Measurements from ENCODE around the gene INS. TPM values are rescaled to one million over a fixed set of nuclear protein-coding genes. Genes with fewer than 3 reads are reported as not detected.

INS gene
- total RNA-seq, 2 donors from 2014 or later, result not detected

DNA sequence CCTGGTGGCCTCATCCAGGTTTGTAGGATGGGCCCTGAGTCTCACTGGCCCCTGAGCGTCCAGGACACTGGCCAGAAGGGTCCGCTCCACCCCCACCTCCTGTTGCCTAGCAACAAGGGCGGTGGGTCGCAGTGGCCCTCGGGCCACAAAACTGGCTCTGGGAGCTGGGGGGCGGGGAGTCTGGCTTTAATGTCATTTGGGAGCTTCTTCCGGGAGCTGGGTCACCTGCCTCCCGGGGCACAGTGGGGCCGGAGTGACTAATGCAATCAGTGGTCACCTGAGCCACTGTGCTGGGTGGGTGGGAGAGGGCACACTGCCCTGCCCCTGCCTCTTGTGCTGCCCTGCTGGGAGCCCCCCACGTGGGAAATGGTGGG, 8.0 kb upstream of the INS start:
- no peak overlapping the region for H3K27ac Mint-ChIP-seq
- 78% methylated on average over 10 of the region's 10 CpGs; no CpG with 5 or more reads in 1 of the 2 experiments for WGBS, 2 experiments (ENCODE audit: insufficient coverage in 1 of 2, insufficient read length in 1 of 2)

GRCh38 chr11:2168286-2169004, 7.4 kb upstream of the INS start:
- WGBS, 2 experiments (ENCODE audit: insufficient coverage in 1 of 2, insufficient read length in 1 of 2), result 90 to 94% methylated on average over 17 to 33 of the region's 33 CpGs
- no peak for TF ChIP-seq CTCF (conservative IDR thresholded peaks at IDR 0.05)
- no peak for DNase-seq
- Mint-ChIP-seq H3K4me1 (no peaks in the 10 kb centered on the region), H3K9me3 (no peaks in the 10 kb centered on the region), H3K27me3 (ENCODE audit: insufficient read depth) (peaks cover 3% of the 10 kb centered on the region), H3K27ac (no peak overlapping the region), H3K4me3 (no peak overlapping the region), H3K36me3 (ENCODE audit: low read depth) (no peaks in the 10 kb centered on the region)
- H3K9ac ChIP-seq (ENCODE audit: extremely low read depth, low read length, poor library complexity, severe bottlenecking), result no peak overlapping the region
- H3K27me3 ChIP-seq (ENCODE audit: control insufficient read depth, insufficient read depth, low read length, poor library complexity, severe bottlenecking), result no peaks in the 10 kb centered on the region
- H3K9me3 ChIP-seq (ENCODE audit: control insufficient read depth, low read length), result no peaks in the 10 kb centered on the region
- H3K27ac ChIP-seq (ENCODE audit: low read depth, low read length), result no peak overlapping the region
- H3K4me3 ChIP-seq (ENCODE audit: low read length), result no peak overlapping the region
- H3K36me3 ChIP-seq (ENCODE audit: control insufficient read depth, insufficient read depth, low read length), result no peaks in the 10 kb centered on the region
- no peaks in the 10 kb centered on the region for H3K4me1 ChIP-seq (ENCODE audit: control insufficient read depth, insufficient read depth, low read length)

More for the DNA sequence above, 8.0 kb upstream of the INS start:
- H3K4me3 ChIP-seq (ENCODE audit: low read length), result no peak overlapping the region
- no peaks in the 10 kb centered on the region for H3K4me1 ChIP-seq (ENCODE audit: control insufficient read depth, insufficient read depth, low read length)
- H3K36me3 ChIP-seq (ENCODE audit: control insufficient read depth, insufficient read depth, low read length), result no peaks in the 10 kb centered on the region
- no peaks in the 10 kb centered on the region for H3K9me3 Mint-ChIP-seq
- DNase-seq, result no peak
- H3K4me3 Mint-ChIP-seq, result no peak overlapping the region
- H3K27ac ChIP-seq (ENCODE audit: low read depth, low read length), result no peak overlapping the region
- H3K4me1 Mint-ChIP-seq, result no peaks in the 10 kb centered on the region
- H3K27me3 ChIP-seq (ENCODE audit: control insufficient read depth, insufficient read depth, low read length, poor library complexity, severe bottlenecking), result no peaks in the 10 kb centered on the region
- H3K36me3 Mint-ChIP-seq (ENCODE audit: low read depth), result no peaks in the 10 kb centered on the region
- peaks cover 3% of the 10 kb centered on the region for H3K27me3 Mint-ChIP-seq (ENCODE audit: insufficient read depth)
- no peak for TF ChIP-seq CTCF (conservative IDR thresholded peaks at IDR 0.05)
- H3K9me3 ChIP-seq (ENCODE audit: control insufficient read depth, low read length), result no peaks in the 10 kb centered on the region
- H3K9ac ChIP-seq (ENCODE audit: extremely low read depth, low read length, poor library complexity, severe bottlenecking), result no peak overlapping the region

- 84 to 86% methylated on average over 14 to 31 of the region's 31 CpGs for WGBS, 2 experiments (ENCODE audit: insufficient coverage in 1 of 2, insufficient read length in 1 of 2)
Observed at GRCh38 chr11:2167141-2168045, 6.4 kb upstream of the INS start.

More at GRCh38 chr11:2167141-2168045, 6.4 kb upstream of the INS start:
- H3K27me3 ChIP-seq (ENCODE audit: control insufficient read depth, insufficient read depth, low read length, poor library complexity, severe bottlenecking), result no peaks in the 10 kb centered on the region
- H3K9ac ChIP-seq (ENCODE audit: extremely low read depth, low read length, poor library complexity, severe bottlenecking), result no peak overlapping the region
- Mint-ChIP-seq H3K4me3 (no peak overlapping the region), H3K4me1 (no peaks in the 10 kb centered on the region), H3K27ac (no peak overlapping the region), H3K27me3 (ENCODE audit: insufficient read depth) (peaks cover 3% of the 10 kb centered on the region), H3K9me3 (no peaks in the 10 kb centered on the region), H3K36me3 (ENCODE audit: low read depth) (no peaks in the 10 kb centered on the region)
- no peaks in the 10 kb centered on the region for H3K9me3 ChIP-seq (ENCODE audit: control insufficient read depth, low read length)
- H3K4me1 ChIP-seq (ENCODE audit: control insufficient read depth, insufficient read depth, low read length), result no peaks in the 10 kb centered on the region
- no peak for DNase-seq
- no peak overlapping the region for H3K27ac ChIP-seq (ENCODE audit: low read depth, low read length)
- no peaks in the 10 kb centered on the region for H3K36me3 ChIP-seq (ENCODE audit: control insufficient read depth, insufficient read depth, low read length)
- TF ChIP-seq CTCF (conservative IDR thresholded peaks at IDR 0.05), result no peak
- no peak overlapping the region for H3K4me3 ChIP-seq (ENCODE audit: low read length)

Data from endodermal cell (in vitro differentiated cells).